Measurements from ENCODE around the gene LINGO1.

Gene LINGO1

DNA sequence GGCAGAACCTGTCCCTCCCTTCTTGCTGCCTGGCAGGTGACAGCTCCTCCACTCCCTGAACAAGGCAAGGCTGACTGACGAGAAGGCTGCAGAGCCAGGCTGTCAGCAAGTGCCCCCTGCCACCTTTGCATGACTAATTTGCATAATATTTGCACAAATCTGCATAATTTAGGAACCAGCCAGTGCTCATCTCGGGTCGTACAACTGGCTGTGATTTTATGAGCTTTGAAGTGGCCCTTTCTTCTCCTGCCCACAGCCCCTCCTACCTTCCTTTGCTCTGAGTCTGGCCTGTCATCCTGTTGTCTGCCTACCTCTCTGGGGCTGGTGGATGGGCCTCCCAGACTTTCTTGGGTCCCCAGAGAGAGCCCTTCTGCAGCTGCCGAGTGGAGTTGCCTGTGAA is 58.9 kb downstream of the LINGO1 start:
- in situ Hi-C loops (cut with MboI; ENCODE audit: low sequenced_read_pairs): no loop called here

DNA sequence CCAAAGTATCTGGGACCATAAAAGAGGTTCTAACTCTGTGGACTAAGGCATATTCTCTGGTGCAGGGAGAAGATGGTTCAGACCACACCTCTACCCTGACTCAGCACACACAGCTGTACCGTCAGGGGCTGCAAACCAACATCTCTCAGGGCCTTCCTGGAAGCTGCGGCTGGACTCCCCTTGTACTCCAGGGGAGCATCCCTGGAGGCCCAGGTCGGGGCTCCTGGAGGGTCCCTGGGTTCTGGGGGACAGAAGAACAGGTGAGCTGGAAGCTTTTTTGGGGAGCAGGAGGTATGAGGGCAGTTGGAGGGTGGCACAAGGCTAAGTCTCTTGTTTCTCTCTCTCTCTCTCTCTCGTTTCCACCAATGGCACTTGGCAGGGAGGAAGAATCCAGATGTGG is 60.5 kb downstream of the LINGO1 start:
- in situ Hi-C loops (cut with MboI; ENCODE audit: low sequenced_read_pairs): no loop called here

DNA sequence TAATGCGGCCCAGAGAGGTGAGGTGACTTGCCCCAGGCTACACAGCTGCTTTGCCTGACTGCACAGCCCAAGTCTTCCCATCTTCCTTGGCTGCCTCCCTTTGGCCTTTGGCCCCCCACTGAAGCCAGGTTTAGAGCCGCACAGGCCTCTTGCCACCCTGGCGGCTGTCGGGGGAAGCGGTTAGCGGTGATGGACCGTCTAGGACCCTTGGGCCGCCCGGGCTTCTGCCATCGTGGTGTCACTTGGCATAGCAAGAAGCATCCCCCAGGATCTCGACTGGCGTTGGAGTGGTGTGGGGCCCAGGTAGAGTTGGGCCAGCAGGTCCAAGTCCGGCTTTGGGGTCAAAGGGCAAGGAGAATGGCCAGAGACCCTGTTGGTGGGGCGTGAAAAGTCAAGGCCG is 61.0 kb downstream of the LINGO1 start:
- in situ Hi-C loops (cut with MboI; ENCODE audit: low sequenced_read_pairs): no loop called here

DNA sequence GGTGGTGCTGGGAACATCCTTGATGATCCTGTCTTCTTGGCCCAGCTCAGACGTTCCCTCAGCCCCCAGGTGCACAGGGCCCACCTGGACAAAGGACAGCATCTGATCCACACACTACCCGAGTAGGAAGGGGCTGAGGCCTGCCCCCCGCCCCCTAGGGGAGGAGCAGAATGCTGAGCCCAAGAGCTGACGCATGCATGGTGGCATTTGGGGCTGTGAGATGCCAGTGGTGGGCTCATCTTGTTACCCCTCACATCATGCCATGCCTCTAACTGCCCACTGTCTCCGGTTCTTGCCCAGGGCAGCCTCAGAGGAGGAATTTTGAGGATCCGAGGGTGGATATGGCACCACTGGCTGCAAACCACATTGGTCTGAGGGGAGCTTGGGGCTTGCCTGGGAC is 61.5 kb downstream of the LINGO1 start:
- in situ Hi-C loops (cut with MboI; ENCODE audit: low sequenced_read_pairs): no loop called here

DNA sequence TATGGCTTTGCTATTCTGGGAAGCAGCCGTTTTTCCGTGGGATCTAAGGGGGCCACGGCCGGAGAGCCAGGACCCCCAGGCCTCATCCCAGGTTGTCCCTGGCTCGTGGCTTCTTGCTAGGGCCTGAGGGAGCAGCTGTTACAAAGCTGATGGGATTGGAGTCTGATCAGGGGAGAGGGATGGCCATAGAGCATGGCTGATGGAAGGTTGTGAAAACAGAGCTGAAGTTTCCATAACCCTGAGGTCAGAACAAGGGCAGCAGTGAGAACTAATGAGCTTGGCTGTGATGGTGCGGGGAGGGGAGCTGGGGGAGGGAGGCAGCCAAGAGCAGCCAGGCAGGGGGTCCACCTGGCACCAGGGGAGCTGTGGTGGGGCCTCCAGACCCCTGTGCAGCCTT is 63.0 kb downstream of the LINGO1 start:
- in situ Hi-C loops (cut with MboI; ENCODE audit: low sequenced_read_pairs): no loop called here

DNA sequence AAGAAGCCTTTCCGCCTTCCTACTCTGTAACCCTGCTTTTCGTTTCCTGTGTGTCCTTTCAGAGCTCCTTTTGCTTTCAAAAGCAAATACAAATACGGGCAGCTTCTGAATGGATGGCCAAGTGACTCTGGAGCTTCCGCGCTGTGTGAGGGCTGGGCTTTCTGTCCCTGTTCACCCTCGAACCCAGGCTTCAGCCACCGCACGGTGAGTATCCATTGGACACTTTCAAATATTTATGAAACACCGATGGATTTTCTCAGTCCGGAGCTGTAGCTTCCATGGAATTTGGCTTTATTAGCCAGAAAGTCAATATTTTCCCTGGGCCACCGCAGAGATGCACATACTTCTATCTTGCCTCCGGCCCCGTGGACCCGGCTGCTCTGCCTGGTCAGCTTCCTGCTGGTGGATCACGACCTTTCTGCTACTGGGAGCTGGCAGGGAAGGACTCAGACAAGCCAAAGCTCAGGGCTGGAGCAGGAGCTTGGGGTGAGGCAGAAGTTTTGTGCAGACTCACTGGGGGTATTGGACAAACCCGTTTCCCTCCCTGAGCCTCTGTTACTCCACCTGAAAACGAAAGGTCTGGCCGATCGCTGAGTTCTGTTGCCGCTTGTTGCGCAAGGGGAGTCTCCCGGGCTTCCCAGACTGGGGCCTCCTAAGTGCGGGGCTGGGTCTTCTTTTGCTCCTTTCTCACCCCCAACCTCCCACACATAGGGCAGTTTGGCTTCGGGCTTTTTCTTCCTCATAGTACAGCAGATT is 63.6 kb downstream of the LINGO1 start:
- in situ Hi-C loops (cut with MboI; ENCODE audit: low sequenced_read_pairs): no loop called here

DNA sequence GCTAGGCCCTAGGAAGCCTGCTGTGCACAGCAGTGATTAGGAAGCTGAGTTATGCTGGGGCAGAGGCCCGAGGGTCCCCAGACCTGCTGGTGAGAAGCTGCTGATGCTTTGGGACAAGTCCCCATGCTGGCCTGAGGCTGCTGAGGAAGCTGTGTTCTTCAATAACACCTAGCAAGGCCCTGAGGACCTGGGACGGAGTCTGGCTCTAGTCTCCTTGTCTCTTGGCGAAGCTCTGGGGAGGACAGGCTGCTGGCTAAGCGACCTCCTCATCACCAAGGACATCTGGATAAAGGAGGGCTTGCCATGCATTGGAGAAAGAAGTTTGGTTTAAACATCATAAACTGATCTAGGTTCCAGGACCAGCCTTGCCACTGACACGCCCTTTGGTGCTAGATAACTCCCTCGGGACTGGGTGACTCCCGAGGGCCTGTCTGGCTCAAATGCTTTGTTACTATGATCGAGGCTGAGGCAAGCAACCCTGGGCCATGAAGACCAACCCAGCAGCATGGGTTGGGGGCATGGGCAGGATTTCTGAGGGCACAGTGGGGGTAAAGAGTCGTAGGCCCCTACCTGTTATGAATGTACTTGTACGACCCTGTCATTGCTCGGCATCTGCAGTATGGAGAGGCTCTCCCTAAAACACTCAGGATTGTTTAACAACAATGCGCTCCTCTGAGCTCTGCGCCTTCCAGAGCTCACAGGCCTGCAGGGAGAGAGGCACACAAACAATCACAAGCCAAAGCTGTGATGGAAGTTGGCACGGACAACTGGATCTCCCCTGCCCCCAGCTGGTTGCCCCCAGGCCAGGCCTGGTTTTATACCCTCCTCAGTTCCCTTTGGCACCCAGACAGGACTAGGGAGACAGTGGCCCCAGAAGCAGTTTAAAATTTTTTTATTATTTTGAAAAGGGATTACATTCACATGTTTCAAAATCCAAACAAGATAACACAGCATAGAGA is 64.4 kb downstream of the LINGO1 start:
- in situ Hi-C loops (cut with MboI; ENCODE audit: low sequenced_read_pairs): no loop called here

DNA sequence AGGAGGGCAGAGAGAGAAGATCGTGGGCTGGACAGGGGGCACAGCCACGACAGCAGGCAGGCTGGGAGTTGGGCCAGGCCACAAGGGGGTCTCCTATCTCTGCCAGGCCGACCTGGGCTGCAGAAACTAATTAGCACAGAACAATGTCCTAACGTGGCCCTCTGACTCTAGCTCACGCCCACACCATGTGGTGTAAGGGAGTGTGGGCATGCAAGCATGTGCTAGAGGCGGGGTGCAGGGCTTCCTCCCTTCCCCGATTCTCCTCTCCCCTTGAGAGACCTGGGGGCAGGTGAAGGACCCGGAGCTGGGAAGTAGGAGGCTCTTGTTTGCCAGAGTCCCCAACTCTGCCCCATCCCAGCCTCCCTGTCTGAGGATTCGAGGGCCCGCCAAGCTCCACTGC is 65.5 kb downstream of the LINGO1 start:
- in situ Hi-C loops (cut with MboI; ENCODE audit: low sequenced_read_pairs): no loop called here

DNA sequence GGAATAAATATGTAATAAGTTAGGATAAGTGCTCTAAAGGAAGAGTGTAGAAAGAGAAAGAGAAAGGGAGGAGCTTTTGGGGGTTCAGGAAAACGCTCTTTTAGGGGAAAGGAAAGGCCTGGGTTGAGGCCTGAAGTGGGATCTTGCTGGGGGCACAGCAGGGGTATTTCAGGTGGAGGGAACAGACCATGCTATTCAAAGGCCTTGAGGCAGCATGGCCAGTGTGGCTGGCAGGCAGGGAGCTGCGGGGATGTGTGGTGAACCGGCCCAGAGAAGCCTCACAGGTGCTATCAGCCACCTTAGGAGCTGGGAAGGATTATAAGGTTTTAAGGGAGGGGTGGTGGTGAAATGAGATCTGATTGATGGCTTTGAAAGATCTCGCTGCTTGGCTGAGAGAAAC is 66.6 kb downstream of the LINGO1 start:
- in situ Hi-C loops (cut with MboI; ENCODE audit: low sequenced_read_pairs): no loop called here

DNA sequence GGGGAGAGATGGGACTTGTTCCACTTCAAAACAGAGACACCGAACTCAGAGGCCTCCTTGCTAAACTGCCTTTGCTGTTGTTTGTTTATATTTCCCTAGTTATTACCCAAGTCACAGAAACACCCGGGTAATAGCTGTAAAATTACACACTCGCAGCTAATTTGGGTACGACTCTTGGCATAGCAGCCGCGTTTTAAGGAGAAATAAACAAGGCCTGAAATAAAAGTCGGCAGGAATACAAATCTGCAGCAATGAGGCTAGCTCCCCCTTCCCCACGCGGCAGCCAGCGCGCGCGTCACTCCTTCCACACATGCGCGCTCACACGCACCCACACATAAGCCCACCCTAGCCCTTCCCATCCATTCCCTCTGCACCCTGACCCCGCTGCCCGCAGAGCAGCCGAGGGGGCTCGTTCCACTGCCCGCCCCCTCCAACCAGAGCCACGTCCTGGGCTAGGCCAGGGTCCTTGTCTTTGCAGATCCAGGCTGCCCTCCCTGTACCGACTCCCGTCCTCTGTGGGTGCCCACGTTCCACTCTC is 67.3 kb downstream of the LINGO1 start:
- in situ Hi-C loops (cut with MboI; ENCODE audit: low sequenced_read_pairs): no loop called here

DNA sequence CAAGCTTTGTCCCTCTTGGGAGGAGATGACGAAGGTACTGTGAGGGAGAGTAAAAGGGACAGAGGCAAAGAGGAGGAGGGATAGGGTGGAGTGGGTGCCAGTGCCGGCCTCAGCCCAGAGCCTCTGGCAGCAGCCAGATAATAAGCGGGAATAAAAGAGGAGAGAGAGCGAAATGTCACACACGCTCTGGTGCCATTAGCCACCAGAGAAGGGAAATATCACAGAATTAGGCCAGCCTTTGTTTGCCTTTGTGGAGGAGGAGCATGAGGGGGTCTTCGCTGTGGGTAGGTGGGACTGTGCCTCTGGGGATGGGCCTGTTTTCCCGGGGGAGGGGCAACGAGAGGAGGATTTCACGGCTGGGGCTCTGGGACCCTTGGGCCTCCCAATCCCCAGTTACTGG is 67.8 kb downstream of the LINGO1 start:
- in situ Hi-C loops (cut with MboI; ENCODE audit: low sequenced_read_pairs): no loop called here

DNA sequence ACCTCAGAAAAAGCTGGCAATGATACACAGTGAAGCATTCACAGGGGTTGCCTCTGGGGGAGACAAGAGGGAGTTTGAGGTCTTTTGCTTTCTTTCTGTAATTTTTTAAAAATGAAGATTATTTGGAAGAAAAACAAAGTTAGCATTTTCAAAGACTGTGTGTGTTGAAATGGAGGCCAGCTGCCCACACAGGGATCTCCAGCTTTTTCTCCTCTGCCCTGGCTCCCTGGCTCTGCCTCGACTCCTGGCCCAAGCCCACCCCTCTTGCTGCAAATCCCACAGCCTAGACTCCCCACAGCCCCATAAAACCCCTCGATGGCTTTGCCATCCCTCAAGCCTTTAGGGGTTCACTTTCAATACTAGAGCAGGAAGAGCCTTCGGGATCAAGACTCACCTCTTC is 68.4 kb downstream of the LINGO1 start:
- in situ Hi-C loops (cut with MboI; ENCODE audit: low sequenced_read_pairs): no loop called here

DNA sequence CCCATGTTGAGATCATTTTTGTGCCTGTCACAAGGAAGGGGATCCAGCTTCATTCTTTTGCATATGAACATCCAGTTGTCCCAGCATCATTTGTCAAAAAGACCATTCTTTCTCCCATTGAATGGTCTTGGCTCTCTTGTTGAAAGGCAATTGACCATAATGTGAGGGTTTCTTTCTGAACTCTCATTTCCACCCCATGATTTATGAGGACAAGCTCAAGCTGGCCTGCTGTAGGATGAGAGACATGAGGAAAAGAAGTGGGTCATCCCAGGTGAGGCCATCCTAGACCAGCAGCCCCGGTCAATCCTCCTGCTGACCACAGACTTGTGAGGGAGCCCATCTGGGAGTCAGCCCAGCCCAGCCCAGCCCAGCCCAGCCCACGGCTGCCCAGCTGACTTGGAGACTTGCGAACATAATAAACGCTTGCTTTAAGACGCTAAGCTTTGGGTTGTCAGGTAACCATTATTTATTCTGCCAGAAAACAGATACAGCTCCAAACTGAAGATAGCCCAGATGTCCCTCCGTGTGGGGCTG is 69.0 kb downstream of the LINGO1 start:
- in situ Hi-C loops (cut with MboI; ENCODE audit: low sequenced_read_pairs): no loop called here
